Activated T-cell treated with anti-CD3 and anti-CD28 coated beads for 1 hour (primary cell): ENCODE data around the gene MMP14.
"Not testable (repeated sequence)": the region's sequence is repeated elsewhere in the genome, so short reads cannot be mapped to it uniquely, and the experiment has no call there.

Experiments
- DNase-seq: peaks from one replicate; pipeline ENCODE4 v3.0.0-alpha.2; 2020; ENCODE audit warnings: low read depth

The MMP14 gene

DNA sequence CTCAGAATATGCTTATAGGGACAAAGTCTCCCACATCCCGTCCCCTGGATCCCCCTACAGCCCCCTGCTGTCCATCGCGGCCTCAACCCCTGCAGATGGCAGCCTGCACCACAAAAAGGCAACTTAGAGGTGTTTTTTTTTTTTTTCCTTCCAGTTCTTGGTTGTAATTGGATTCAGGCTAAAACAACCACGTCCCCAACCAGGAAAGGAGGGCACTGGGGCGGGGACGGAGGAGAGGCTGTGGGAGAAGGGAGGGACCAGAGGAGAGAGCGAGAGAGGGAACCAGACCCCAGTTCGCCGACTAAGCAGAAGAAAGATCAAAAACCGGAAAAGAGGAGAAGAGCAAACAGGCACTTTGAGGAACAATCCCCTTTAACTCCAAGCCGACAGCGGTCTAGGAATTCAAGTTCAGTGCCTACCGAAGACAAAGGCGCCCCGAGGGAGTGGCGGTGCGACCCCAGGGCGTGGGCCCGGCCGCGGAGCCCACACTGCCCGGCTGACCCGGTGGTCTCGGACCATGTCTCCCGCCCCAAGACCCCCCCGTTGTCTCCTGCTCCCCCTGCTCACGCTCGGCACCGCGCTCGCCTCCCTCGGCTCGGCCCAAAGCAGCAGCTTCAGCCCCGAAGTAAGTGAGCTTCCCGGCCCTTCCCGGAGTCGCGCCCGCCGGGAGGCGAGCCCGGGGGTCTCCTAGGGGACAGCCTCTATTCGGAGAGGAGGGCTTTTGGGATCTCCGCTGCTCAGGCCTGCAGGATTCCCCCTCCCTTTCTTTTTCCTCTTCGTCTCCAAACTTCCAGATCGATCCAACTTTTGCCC is at the start of gene MMP14:
Gene MMP14 (plus strand): TSS at position 285 of the 813 bp plus-strand sequence. CDS start 233 bp downstream, at position 518.
- DNase-seq: no peak

DNA sequence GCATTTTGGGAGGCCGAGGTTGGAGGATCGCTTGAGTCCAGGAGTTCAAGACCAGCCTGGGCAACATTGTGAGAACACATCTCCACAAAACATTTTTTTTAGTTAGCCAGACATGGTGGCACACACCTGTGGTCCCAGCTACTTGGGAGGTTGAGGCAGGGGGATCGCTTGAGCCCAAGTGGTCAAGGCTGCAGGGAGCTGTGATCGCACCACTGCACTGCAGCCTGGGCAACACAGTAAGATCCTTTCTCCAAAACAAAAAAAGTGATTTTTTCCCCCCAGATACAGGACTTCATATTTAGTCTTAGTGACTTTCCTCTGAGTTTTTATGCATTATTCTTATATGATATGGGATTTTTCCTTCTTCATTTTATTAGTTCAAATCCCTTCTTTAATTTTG is 49.7 kb upstream of the MMP14 start:
- no peak for DNase-seq

DNA sequence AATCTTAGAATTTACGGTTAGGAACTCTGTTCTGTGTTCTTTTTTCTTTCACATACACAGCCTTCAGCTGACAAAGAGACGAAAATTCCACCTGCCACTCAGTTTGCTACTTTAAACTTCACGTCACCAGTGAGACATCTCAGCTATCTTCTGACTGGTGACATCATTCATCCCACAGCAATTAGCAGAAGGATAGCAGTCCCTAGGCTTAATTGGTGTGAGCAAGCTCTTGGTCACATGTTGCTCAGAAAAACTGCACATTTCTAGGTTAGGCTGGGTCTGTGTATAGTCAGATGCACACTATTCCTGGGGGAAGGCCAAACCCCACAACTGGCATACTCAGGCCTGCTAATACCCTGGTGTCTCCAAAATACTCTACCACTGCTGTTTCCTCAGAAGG is 45.1 kb upstream of the MMP14 start:
- DNase-seq: no peak

DNA sequence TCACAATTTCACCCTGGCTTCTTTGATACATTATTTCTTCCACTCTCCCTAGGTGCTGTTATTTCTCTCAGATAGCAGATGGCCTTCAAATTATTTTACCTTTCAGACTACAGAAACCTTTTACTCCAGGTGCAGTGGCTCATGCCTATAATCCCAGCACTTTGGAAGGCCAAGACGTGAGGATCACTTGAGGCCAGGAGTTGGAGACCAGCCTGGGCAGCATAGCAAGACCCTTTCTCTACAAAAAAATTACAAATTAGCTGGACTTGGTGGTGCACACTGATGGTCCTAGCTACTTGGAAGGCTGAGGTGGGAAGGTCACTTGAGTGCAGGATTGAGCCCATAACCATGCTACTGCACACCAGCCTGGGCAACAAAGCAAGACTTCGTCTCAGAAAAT is 44.2 kb upstream of the MMP14 start:
- DNase-seq: no peak

DNA sequence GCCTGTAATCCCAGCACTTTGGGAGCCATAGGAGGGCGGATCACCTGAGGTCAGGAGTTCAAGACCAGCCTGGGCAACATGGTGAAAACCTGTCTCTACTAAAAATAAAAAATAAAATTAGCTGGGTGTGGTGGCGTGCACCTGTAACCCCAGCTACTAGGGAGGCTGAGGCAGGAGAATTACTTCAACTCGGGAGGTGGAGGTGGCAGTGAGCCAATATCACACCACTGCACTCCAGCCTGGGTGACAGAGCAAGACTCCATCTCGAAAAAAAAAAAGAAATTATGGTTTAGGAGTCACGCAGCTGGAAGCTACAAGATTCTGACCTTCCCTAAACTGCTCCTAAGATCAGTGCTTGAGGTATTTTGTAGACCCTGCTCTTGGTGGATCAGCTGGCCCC is 42.8 kb upstream of the MMP14 start:
- not testable (repeated sequence) for DNase-seq

DNA sequence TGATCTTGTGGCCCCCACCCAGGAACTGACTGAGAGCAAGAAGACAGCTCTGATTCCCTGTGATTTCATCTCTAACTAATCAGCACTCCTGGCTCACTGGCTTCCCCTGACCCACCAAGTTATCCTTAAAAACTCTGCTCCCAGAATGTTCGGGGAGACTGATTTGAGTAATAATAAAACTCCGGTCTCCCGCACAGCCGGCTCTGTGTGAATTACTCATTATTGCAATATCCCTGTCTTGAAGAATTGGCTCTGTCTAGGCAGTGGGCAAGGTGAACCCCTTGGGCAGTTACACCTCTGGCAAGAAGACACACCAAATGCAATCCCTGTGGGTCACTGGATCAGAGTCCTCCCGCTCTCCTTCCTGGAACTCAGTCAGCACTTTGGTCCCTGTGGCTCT is 42.4 kb upstream of the MMP14 start:
- no peak for DNase-seq

DNA sequence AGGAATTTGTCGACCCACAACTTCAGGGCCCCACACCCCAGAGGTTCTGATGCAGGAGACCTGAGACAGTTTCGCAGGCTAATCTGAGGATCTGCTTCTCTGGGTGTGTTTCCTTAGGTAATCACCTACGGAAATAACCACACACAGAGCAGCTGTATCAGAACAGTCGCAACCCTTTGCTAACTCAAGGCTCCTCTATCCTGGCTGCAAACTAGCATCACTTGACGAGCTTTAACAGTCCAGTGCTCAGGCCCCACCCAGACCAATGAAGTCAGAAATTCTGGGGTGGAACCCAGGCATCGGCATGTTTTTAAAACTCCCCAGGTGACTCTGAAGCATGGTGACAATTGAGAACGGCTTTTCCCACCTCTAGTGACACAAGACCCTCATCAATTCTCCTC is 41.8 kb upstream of the MMP14 start:
- no peak for DNase-seq

DNA sequence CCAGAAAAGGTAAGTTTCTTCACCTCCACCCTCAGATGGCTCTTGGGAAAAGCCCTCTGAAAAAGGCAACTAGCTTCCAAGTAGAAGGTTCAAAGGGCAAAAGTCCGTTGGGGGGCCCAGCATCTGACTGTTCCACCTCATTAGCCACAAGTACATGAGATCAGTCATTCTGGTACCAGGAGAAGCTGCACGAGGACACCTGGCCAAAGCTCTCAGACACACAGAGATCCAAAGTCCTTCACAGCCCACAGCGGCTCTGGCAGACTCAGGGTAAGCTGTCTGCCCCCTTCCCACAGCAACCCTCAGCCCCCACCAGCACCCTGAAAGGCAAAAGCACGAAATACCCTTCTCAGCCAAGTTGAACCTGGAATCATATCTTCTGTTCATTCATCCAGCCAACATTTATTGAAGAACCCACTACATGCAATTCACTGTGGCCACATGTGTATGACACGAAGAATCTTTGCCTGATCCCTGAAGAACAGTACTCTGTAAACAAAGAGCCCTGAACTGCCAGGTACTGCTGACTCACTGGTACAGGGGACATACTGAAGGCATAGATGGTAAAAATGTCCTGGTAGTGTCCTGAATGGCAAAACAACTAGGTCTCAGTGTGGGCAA is 40.2 kb upstream of the MMP14 start:
- DNase-seq: no peak

DNA sequence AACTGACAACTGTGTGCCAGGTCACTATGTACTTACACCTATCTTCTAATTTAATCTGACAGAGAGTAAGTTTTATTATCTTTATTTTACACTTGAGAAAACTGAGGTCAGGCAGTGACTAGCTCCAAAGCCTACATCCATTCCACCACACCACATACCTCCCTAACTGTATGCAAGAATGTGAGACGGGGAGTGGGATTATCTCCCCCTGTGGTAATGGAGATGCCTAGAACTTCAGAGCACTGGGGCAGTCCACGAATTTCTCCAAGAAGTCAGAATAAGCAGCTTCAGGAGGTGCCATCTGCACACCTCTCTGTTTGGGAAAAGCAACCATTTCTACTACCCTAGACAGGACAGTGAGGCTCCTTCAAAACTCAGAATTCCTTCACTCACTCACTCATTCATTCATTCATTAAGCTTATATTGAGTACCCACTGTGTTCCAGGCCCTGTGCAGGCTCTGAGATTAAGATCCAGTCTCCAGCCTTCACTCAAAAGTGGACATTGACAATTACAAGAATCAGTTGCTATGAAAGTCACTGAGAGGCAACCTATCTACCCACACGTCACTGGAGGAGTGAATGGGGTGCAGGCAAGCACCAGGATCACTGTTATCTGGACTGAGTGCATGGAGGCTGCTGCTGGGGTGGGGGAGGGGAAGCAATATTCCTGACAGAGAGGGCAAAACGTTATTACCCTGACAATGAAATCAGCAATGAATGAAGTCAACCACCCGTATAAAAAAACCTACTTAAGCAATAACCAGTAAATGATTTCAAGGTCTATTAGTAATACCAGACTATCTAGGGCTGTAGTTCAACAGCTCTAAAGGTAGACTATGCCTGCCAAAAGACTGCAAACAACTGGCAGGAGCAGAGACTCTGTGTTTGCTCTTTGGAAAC is 39.1 kb upstream of the MMP14 start:
- DNase-seq: no peak

DNA sequence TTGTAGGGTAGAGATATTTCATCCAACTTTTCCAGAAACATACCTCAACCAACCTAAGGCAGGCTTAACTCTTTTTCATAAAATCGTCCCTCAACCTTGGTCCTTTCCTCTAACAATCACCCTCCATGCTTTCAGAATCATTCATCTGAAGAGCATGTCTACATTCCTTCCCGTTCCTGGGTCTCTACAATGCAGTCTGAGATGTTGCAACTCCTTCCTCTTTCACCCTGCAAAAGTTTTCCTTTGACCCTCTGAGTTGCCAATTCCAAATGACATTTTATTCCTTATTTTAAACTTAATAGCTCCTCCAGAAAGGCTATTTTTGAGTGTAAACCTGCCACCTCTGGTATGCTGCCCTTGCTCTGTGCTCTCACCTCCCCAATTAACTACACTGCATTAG is 37.9 kb upstream of the MMP14 start:
- no peak for DNase-seq

DNA sequence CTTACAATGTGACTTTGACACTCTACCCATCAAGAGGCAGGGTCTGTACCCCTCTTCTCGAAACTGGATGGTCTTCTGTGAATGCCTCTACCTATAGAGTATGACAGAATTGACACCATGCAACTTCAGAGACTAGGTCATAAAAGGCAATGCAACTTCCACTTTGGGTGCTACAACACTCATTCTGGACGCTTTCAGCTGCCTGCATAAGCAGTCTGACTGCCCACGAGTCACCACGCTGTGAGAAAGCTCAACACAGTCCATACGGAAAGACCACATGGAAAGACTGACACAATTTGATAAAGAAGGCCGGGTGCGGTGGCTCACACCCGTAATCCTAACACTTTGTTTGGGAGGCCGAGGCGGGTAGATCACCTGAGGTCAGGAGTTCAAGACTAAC is 36.0 kb upstream of the MMP14 start:
- DNase-seq: no peak

DNA sequence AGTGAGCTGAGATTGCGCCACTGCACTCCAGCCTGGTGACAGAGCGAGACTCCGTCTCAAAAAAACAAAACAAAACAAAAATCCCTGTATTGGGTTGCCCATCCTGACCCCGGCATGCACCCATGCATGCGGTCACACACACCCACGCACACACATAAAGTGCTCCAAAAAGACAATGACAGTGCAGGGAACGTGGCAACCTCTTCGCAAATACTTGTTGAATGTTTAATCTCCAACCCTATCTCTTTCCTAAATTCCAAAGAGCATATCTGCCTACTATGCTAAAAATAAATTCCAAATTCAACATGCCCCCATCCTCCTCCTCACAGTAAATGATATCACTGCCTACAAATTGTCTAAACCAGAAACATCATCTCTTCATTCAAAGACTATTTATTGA is 34.7 kb upstream of the MMP14 start:
- DNase-seq: no peak

DNA sequence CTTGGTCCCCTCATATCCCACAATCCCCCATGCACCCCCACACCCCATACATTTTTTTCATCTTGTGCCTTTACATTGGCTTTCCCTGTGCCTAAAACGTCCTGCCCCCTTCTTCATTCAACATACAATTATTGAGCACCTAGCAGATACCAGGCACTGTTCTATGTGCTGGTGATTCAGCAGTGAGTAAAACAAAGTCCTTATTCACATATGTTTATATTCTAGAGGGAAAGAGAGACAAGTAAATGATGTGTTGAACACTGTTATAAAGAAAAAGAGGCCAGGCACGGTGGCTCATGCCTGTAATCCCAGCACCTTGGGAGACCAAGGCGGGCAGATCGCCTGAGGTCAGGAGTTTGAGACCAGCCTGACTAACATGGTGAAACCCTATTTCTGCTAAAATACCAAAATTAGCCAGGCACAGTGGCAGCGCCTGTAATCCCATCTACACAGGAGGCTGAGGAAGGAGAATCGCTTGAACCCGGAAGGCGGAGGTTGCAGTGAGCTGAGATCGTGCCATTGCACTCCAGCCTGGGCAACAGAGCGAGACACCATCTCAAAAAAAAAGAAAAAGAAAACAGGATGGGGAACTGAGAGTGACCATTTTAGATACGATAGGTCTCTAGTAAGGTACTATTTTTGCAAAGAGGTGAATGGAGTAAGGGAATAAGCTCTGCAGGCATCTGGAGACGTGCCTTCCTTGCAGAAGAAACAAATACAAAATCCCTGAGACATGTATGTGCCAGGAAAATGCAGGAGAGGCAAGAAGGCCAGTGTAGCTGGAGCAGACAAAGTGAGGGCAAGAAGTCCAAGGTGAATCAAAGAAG is 33.3 kb upstream of the MMP14 start:
- DNase-seq: no peak

DNA sequence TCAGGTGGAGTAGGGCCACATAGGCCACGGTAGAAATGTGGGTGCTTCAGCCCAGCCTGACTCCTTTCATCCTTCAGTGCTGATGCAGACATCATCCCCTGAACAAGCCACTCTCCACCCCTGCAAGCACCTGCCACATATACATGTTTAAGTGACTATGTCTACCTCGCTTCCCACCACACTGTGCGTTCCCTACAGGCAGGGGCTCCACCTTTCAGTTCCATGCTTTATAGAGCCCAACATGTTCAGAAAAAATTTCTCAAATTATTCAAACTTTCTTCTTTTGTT is 32.8 kb upstream of the MMP14 start:
- DNase-seq: no peak

DNA sequence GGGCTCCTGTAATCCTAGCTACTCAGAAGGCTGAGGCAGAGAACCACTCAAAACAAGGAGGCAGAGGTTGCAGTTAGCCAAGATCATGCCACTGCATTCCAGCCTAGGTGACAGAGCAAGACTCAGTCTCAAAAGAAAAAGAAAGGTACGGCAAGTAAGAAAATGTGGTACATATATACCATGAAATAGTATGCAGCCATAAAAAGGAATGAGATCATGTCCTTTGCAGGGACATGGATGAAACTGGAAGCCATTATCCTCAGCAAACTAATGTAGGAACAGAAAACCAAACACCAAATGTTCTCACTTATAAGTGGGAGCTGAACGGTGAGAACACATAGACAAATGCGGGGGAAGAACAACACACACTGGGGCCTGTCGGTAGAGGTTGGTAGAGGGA is 31.1 kb upstream of the MMP14 start:
- DNase-seq: not testable (repeated sequence)

DNA sequence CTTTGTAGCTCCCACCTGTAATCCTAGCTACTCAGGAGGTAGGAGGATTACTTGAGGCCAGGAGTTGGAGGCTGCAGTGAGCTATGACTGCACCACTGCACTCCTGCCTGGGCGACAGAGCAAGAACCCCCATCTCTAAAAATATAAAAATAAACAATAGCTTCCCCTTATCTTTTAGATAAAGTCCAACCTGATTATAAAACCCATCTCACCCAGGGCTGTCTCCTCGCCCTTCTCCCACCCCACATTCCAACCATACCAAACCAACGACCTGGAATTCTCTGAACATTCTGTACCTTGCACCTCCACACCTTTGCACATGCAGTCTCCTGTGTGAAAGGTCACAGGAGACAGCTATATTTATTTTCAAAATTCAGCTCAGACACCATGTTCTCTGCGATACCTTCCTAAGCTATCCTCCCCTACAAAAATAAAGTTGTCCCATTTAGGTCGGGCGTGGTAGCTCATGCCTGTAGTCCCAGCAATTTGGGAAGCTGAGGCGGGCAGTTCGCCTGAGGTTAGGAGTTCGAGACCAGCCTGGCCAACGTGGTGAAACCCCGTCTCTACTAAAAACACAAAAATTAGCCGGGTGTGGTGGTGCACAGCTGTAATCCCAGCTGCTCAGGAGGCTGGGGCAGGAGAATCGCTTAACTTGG is 28.8 kb upstream of the MMP14 start:
- no peak for DNase-seq

DNA sequence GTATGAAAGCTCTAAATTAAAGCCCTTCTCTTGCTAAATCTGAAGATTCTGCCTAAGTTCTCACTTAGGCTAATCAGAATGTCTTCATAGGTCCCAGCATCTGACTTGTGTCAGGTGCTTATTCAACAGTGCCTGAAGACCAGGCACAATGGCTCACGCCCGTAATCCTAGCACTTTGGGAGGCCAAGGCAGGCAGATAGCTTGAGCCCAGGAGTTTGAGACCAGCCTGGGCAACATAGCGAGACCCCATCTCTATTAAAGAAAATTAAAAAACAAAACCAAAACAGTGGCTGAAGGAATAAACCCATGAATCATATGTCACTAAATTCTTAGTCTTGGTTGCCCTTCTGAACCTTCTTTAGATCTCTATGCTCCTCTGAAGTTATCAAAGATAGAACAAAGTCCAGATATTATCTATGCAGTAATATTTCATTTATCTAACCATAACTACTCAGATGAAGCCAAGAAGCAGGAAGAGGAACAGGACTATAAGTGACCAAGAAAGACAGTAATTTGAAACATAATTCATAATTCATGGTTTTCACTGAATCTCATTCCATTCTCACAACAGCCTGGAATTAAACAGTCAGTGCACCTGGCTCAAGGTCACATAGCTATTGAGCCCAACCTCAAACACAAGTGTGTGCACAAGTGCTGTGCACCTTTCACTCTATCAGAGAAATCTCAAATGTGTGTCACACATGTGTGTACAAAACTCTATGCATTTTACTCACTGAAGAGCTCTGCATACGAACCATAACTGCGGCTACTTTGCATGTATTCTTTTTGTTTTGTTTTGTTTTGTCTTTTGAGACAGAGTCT is 27.8 kb upstream of the MMP14 start:
- no peak for DNase-seq

DNA sequence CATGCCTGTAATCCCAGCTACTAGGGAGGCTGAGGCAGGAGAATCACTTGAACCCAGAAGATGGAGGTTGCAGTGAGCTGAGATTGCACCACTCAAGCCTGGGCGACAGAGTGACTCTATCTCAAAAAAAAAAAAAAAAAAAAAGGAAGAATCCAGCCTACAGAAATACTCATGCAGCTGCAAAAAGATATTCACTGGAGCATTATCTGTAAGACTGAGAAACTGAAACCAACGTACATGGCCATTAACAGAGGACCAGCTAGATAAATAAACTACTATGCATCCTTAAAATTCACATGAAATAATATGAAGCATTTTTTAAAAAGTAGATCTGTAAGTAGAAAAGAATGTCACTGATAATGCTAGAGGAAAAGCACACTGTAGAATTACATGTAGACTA is 24.7 kb upstream of the MMP14 start:
- no peak for DNase-seq

DNA sequence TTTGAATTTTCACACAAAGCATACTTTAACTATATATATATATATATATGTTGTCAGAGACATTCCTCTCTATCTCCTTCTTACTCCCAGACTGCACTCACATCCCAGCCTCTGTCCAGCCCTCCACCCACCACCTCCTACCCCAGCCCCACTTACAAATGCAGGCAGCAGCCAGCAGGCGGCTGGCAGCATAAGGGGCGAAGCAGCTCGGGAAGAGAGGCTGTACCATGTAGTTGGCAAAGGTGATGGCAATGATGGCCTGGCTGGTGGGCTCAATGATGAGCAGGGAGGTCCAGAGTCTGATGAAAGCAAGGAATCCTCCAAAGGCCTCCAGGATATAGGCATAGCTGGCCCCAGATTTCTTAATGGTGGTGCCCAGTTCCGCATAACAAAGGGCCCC is 23.6 kb upstream of the MMP14 start:
- no peak for DNase-seq

DNA sequence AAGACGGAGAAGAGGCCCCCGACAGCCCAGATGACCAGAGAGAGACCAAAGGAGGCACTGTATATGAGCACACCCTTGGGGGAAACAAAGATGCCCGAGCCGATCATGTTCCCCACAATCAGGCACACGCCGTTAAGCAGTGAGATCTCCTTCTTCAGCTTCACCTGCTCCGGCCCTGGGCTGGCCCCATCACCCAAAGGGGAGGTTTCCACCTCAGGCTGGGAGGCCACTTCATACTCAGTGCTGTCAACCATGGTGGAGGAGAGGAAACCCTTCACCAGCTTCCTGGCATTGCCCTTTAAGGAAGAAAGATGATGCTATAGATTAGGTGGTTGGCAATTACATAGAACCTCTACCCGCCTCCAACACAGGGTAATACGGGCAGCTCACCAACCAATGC is 23.2 kb upstream of the MMP14 start:
- DNase-seq: no peak

DNA sequence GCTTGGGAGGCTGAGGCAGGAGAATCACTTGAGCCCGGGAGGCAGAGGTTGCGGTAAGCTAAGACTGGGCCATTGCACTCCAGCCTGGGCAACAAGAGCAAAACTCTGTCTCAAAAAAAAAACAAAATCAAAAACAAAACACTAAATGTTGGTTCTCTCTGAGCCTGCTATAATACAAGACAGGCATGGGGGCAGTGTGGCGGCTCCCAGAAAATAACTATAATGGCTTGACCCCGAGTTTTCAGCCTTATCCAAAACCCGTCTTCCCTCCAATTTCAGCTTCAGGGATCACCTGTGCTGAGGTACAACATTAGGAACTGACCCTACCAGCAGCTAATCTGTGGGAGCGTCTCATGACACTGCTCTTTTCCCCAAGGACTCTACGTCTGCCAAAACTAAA is 22.0 kb upstream of the MMP14 start:
- no peak for DNase-seq
